HepG2 (cell line): Measurements from ENCODE around the gene MED4. TPM values are rescaled to one million over a fixed set of nuclear protein-coding genes. Genes with fewer than 3 reads are reported as not detected.
A peak's percentile ranks its signal among the peaks of the same experiment; 100 is the strongest.

Experiments used
- ARID3A ChIP-seq: IDR thresholded peaks from 2 replicates; pipeline ENCODE4 v1.6.1; 2012; ENCODE audit warnings: low read depth, low read length, improper control_type of control experiment
- GLI4 ChIP-seq: sonication (generic); formaldehyde crosslinking; IDR thresholded peaks from 2 replicates; pipeline ENCODE4 v1.5.1; 2020; ENCODE audit warnings: missing genetic modification reagents, mild to moderate bottlenecking, moderate library complexity, borderline replicate concordance
- HDAC6 ChIP-seq: fragments of 200-600 bp; sonication (generic); IDR thresholded peaks from 2 replicates; pipeline ENCODE4 v1.7.0; 2017; ENCODE audit warnings: mild to moderate bottlenecking, antibody characterized with exemption, low read length, low read depth
- MIER3 ChIP-seq: IDR thresholded peaks from 2 replicates; pipeline ENCODE4 v1.6.1; 2016; ENCODE audit warnings: missing compliant biosample characterization, borderline replicate concordance
- MTA3 ChIP-seq: sonication (generic); formaldehyde crosslinking; IDR thresholded peaks from 2 replicates; pipeline ENCODE4 v1.4.0; 2020; ENCODE audit warnings: missing genetic modification reagents
- PAF1 ChIP-seq: IDR thresholded peaks from 2 replicates; pipeline ENCODE4 v1.6.1; 2016; ENCODE audit warnings: missing genetic modification reagents, missing compliant biosample characterization
- PITX1 ChIP-seq: sonication (generic); formaldehyde crosslinking; IDR thresholded peaks from 2 replicates; pipeline ENCODE4 v1.5.1; 2020; ENCODE audit warnings: mild to moderate bottlenecking, missing genetic modification reagents
- POLR2AphosphoS5 ChIP-seq: IDR thresholded peaks from 2 replicates; pipeline ENCODE4 v1.6.1; 2012; ENCODE audit warnings: low read depth, low read length
- PRPF4 ChIP-seq: fragments of 200-400 bp; formaldehyde crosslinking; IDR thresholded peaks from 2 replicates; pipeline ENCODE4 v1.6.1; 2016; ENCODE audit warnings: low read length, low read depth; ENCODE audit not compliant: poor library complexity, severe bottlenecking
- SAFB2 ChIP-seq: sonication (generic); formaldehyde crosslinking; IDR thresholded peaks from 2 replicates; pipeline ENCODE4 v1.5.1; 2020; ENCODE audit warnings: missing genetic modification reagents, low read depth, mild to moderate bottlenecking, borderline replicate concordance
- SCMH1 ChIP-seq: sonication (generic); formaldehyde crosslinking; IDR thresholded peaks from 2 replicates; pipeline ENCODE4 v1.9.0; 2021; ENCODE audit warnings: missing genetic modification reagents, mild to moderate bottlenecking, borderline replicate concordance
- SOX13 ChIP-seq, 3 experiments: fragments of 450-650 bp in 1 of 3; sonication (generic) in 1 of 3; formaldehyde crosslinking in 1 of 3; IDR thresholded peaks in 2 of 3; conservative IDR thresholded peaks in 1 of 3; 2 replicates each; pipeline versions ENCODE4 v1.5.0 to v1.6.1; 2016 to 2020; ENCODE audit warnings: antibody characterized with exemption in 1 of 3, mild to moderate bottlenecking in 1 of 3, missing compliant biosample characterization in 1 of 3, missing genetic modification reagents in 1 of 3, moderate library complexity in 1 of 3
- ZNF570 ChIP-seq: sonication (generic); formaldehyde crosslinking; IDR thresholded peaks from 2 replicates; pipeline ENCODE4 v1.4.0; 2020; ENCODE audit warnings: mild to moderate bottlenecking, missing genetic modification reagents, borderline replicate concordance
- ZNF607 ChIP-seq: sonication (generic); formaldehyde crosslinking; IDR thresholded peaks from 2 replicates; pipeline ENCODE4 v1.5.1; 2020; ENCODE audit warnings: missing genetic modification reagents, mild to moderate bottlenecking, borderline replicate concordance
- ZNF891 ChIP-seq: sonication (generic); formaldehyde crosslinking; IDR thresholded peaks from 2 replicates; pipeline ENCODE4 v1.5.0; 2020; ENCODE audit warnings: mild to moderate bottlenecking, missing genetic modification reagents
- polyA plus RNA-seq, 8 experiments: library from polyadenylated mRNA; depleted of rRNA in 3 of 8; stranded (reverse) in 7 of 8; unstranded in 1 of 8; fragments of >200 nt; fragmentation: Illumina TruSeq in 4 of 8; extraction: Trizol in 4 of 8; gene quantifications; 2 replicates each; pipeline versions ENCODE4 v1.2.1 to v1.2.3, GENCODE V29; 2011 to 2016; ENCODE audit warnings: low read depth in 4 of 8, missing spikeins in 1 of 8, mixed read lengths in 1 of 8; ENCODE audit not compliant: insufficient read depth in 1 of 8
- total RNA-seq, 5 experiments: library from RNA; depleted of rRNA; stranded (reverse); fragments of >200 nt; fragmentation: Illumina TruSeq; extraction: Trizol; gene quantifications; 2 replicates each; pipeline ENCODE4 v1.2.3, GENCODE V29; 2016; ENCODE audit warnings: low read depth in 1 of 5
- TF ChIP-seq, protein P1 (sequence below): sonication (generic); formaldehyde crosslinking; IDR thresholded peaks from 2 replicates; pipeline ENCODE4 v1.4.0; 2020; ENCODE audit warnings: missing genetic modification reagents, borderline replicate concordance
- TF ChIP-seq, protein P2 (sequence below): sonication (generic); formaldehyde crosslinking; IDR thresholded peaks from 2 replicates; pipeline ENCODE4 v1.8.0; 2022; ENCODE audit warnings: mild to moderate bottlenecking, missing genetic modification reagents, moderate library complexity
- TF ChIP-seq, protein P3 (sequence below): sonication (generic); formaldehyde crosslinking; IDR thresholded peaks from 2 replicates; pipeline ENCODE4 v1.5.1; 2020; ENCODE audit warnings: missing genetic modification reagents, mild to moderate bottlenecking, borderline replicate concordance

The MED4 gene
- total and polyA plus RNA-seq, 2 of the 13 experiments (the other 11 are each of a cell fraction or from before 2014, with no cell fraction given), result 49.4 to 57.8 TPM

- TF ChIP-seq, protein P1, sequence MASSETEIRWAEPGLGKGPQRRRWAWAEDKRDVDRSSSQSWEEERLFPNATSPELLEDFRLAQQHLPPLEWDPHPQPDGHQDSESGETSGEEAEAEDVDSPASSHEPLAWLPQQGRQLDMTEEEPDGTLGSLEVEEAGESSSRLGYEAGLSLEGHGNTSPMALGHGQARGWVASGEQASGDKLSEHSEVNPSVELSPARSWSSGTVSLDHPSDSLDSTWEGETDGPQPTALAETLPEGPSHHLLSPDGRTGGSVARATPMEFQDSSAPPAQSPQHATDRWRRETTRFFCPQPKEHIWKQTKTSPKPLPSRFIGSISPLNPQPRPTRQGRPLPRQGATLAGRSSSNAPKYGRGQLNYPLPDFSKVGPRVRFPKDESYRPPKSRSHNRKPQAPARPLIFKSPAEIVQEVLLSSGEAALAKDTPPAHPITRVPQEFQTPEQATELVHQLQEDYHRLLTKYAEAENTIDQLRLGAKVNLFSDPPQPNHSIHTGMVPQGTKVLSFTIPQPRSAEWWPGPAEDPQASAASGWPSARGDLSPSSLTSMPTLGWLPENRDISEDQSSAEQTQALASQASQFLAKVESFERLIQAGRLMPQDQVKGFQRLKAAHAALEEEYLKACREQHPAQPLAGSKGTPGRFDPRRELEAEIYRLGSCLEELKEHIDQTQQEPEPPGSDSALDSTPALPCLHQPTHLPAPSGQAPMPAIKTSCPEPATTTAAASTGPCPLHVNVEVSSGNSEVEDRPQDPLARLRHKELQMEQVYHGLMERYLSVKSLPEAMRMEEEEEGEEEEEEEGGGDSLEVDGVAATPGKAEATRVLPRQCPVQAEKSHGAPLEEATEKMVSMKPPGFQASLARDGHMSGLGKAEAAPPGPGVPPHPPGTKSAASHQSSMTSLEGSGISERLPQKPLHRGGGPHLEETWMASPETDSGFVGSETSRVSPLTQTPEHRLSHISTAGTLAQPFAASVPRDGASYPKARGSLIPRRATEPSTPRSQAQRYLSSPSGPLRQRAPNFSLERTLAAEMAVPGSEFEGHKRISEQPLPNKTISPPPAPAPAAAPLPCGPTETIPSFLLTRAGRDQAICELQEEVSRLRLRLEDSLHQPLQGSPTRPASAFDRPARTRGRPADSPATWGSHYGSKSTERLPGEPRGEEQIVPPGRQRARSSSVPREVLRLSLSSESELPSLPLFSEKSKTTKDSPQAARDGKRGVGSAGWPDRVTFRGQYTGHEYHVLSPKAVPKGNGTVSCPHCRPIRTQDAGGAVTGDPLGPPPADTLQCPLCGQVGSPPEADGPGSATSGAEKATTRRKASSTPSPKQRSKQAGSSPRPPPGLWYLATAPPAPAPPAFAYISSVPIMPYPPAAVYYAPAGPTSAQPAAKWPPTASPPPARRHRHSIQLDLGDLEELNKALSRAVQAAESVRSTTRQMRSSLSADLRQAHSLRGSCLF (CRISPR knock-in tag), result no peak
- no peak for TF ChIP-seq MTA3 (CRISPR knock-in tag)
- TF ChIP-seq HDAC6, result no peak
- peak; percentile 81; the same call in 1 of the 2 replicates for TF ChIP-seq ZNF607 (CRISPR knock-in tag)
- no peak for TF ChIP-seq ARID3A
- TF ChIP-seq PAF1 (CRISPR knock-in tag), result no peak
- peak; percentile 87 for TF ChIP-seq MIER3 (CRISPR knock-in tag)
- peak; percentile 95 for TF ChIP-seq POLR2AphosphoS5
- TF ChIP-seq, protein P2, sequence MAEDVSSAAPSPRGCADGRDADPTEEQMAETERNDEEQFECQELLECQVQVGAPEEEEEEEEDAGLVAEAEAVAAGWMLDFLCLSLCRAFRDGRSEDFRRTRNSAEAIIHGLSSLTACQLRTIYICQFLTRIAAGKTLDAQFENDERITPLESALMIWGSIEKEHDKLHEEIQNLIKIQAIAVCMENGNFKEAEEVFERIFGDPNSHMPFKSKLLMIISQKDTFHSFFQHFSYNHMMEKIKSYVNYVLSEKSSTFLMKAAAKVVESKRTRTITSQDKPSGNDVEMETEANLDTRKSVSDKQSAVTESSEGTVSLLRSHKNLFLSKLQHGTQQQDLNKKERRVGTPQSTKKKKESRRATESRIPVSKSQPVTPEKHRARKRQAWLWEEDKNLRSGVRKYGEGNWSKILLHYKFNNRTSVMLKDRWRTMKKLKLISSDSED, result no peak
- TF ChIP-seq PITX1 (CRISPR knock-in tag), result 0 out of 2 replicates have a peak, but pooled peaks have one; percentile 29
- TF ChIP-seq SAFB2 (CRISPR knock-in tag), result peak; percentile 67; the same call in 1 of the 2 replicates
- no peak for TF ChIP-seq GLI4 (CRISPR knock-in tag)
- TF ChIP-seq ZNF570 (CRISPR knock-in tag), result no peak
- TF ChIP-seq SOX13 (IDR thresholded peaks at IDR 0.05), result no peak
- peak in 1 of 2 experiments; percentile 71; a peak in 2 of 4 replicates for TF ChIP-seq SOX13 (CRISPR knock-in tag; conservative IDR thresholded peaks at IDR 0.05 in 1 of 2, IDR thresholded peaks at IDR 0.05 in 1 of 2)
- no peak for TF ChIP-seq PRPF4
- TF ChIP-seq SCMH1, result no peak
- TF ChIP-seq ZNF891 (CRISPR knock-in tag), result peak; percentile 61; the same call in 1 of the 2 replicates
- TF ChIP-seq, protein P3, sequence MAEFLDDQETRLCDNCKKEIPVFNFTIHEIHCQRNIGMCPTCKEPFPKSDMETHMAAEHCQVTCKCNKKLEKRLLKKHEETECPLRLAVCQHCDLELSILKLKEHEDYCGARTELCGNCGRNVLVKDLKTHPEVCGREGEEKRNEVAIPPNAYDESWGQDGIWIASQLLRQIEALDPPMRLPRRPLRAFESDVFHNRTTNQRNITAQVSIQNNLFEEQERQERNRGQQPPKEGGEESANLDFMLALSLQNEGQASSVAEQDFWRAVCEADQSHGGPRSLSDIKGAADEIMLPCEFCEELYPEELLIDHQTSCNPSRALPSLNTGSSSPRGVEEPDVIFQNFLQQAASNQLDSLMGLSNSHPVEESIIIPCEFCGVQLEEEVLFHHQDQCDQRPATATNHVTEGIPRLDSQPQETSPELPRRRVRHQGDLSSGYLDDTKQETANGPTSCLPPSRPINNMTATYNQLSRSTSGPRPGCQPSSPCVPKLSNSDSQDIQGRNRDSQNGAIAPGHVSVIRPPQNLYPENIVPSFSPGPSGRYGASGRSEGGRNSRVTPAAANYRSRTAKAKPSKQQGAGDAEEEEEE (CRISPR knock-in tag), result no peak
These were observed at the start of gene MED4 (continued) for GRCh38 chr13:48094781-48095502.
